Measurements from ENCODE around the gene C6orf15.

DNA sequence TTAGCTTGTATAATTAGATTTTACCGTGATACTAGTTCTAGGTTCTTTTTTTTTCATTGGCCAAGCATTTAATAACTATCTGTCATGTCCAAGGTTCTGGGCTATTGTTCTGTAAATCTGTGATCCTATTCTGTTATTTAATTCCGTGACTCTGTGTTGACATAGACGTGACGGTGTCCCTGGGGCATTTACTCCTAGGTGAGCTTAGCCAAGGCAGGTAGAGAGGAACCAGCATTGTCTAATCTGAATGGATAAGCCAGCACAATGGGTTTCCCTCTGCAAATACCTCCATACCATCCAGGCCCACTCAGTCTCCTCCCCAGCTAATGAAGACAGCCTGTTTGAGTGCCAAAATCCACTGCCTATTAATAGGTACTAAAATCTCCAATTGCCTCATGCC is 16.8 kb upstream of the C6orf15 start:
- TF ChIP-seq, protein P1, sequence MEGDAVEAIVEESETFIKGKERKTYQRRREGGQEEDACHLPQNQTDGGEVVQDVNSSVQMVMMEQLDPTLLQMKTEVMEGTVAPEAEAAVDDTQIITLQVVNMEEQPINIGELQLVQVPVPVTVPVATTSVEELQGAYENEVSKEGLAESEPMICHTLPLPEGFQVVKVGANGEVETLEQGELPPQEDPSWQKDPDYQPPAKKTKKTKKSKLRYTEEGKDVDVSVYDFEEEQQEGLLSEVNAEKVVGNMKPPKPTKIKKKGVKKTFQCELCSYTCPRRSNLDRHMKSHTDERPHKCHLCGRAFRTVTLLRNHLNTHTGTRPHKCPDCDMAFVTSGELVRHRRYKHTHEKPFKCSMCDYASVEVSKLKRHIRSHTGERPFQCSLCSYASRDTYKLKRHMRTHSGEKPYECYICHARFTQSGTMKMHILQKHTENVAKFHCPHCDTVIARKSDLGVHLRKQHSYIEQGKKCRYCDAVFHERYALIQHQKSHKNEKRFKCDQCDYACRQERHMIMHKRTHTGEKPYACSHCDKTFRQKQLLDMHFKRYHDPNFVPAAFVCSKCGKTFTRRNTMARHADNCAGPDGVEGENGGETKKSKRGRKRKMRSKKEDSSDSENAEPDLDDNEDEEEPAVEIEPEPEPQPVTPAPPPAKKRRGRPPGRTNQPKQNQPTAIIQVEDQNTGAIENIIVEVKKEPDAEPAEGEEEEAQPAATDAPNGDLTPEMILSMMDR (conservative IDR thresholded peaks at IDR 0.05; ENCODE audit: low read length), result no peak
- TF ChIP-seq EZH2phosphoT487 (IDR thresholded peaks at IDR 0.05; ENCODE audit: borderline replicate concordance), result no peak
